ENCODE data around the gene RESF1. TPM values are rescaled to one million over a fixed set of nuclear protein-coding genes. Genes with fewer than 3 reads are reported as not detected.

The RESF1 gene
- total and polyA plus RNA-seq, 2 experiments from 2014 or later: 134 to 313 TPM

DNA sequence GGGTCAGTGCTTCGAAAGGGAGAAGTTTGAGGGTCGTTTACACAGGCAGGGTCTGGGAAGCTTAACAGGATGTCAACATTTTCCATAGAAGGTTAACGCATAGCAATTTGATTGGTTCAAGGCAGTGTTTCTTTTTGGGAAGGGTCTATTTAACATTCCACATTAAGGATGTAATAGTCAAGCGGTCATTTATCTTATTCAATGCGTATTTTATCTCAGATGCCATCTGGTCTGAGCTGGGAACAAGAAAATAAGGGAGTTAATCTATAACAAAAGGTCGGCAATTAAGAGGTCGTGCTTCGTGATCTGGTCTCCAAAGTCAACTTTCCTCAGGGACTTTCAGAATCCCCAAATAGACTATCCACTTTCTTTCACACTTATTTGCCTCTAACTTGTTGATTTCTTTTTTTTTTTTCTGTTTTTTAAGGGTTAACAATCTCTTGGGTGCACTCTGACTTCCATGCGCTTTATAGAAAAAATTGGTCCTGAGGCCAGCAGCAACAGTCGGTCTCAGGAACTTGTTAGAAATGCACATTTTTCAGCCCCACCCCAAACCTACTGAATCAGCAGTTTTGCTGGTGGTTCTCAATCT lies 550 bp upstream of the RESF1 start (continued):
- TF ChIP-seq, protein P1, sequence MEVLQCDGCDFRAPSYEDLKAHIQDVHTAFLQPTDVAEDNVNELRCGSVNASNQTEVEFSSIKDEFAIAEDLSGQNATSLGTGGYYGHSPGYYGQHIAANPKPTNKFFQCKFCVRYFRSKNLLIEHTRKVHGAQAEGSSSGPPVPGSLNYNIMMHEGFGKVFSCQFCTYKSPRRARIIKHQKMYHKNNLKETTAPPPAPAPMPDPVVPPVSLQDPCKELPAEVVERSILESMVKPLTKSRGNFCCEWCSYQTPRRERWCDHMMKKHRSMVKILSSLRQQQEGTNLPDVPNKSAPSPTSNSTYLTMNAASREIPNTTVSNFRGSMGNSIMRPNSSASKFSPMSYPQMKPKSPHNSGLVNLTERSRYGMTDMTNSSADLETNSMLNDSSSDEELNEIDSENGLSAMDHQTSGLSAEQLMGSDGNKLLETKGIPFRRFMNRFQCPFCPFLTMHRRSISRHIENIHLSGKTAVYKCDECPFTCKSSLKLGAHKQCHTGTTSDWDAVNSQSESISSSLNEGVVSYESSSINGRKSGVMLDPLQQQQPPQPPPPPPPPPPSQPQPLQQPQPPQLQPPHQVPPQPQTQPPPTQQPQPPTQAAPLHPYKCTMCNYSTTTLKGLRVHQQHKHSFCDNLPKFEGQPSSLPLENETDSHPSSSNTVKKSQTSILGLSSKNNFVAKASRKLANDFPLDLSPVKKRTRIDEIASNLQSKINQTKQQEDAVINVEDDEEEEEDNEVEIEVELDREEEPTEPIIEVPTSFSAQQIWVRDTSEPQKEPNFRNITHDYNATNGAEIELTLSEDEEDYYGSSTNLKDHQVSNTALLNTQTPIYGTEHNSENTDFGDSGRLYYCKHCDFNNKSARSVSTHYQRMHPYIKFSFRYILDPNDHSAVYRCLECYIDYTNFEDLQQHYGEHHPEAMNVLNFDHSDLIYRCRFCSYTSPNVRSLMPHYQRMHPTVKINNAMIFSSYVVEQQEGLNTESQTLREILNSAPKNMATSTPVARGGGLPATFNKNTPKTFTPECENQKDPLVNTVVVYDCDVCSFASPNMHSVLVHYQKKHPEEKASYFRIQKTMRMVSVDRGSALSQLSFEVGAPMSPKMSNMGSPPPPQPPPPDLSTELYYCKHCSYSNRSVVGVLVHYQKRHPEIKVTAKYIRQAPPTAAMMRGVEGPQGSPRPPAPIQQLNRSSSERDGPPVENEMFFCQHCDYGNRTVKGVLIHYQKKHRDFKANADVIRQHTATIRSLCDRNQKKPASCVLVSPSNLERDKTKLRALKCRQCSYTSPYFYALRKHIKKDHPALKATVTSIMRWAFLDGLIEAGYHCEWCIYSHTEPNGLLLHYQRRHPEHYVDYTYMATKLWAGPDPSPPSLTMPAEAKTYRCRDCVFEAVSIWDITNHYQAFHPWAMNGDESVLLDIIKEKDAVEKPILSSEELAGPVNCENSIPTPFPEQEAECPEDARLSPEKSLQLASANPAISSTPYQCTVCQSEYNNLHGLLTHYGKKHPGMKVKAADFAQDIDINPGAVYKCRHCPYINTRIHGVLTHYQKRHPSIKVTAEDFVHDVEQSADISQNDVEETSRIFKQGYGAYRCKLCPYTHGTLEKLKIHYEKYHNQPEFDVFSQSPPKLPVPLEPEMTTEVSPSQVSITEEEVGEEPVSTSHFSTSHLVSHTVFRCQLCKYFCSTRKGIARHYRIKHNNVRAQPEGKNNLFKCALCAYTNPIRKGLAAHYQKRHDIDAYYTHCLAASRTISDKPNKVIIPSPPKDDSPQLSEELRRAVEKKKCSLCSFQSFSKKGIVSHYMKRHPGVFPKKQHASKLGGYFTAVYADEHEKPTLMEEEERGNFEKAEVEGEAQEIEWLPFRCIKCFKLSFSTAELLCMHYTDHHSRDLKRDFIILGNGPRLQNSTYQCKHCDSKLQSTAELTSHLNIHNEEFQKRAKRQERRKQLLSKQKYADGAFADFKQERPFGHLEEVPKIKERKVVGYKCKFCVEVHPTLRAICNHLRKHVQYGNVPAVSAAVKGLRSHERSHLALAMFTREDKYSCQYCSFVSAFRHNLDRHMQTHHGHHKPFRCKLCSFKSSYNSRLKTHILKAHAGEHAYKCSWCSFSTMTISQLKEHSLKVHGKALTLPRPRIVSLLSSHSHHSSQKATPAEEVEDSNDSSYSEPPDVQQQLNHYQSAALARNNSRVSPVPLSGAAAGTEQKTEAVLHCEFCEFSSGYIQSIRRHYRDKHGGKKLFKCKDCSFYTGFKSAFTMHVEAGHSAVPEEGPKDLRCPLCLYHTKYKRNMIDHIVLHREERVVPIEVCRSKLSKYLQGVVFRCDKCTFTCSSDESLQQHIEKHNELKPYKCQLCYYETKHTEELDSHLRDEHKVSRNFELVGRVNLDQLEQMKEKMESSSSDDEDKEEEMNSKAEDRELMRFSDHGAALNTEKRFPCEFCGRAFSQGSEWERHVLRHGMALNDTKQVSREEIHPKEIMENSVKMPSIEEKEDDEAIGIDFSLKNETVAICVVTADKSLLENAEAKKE (CRISPR knock-in tag; IDR thresholded peaks at IDR 0.05): no peak

DNA sequence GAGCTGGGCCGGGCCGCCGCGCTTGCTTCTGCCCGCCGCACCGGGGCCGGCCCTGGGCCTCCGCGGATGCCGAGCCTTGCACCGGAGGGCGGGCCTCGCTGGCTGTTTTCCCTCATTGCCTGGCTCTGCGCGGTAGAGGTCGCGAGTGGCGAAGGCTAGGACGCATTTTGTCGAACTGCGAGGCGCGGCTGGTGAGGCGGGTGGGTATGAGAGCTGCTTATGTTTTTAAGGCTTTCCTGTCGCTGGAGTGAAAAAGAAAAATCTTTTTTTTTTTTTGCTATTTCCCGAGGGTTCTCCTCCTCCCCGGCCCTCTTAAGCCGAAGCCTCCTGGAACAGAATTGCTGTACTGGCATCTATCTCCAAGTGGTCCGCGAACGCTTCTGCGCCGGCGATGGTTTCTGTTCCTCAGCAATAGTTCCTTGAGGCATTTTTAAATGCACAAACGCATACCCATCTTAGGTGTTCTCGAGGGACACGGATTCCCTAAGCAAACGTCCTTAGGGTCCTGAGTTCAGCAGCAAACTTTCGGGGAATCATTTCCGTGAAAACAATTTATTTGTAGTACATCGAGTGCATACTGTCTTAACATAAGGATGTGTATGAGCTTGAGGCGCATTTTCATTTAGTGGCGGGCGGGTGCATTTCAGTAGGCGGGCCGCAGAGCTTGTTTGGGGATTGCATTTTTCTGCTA lies 631 bp downstream of the RESF1 start:
- Histone ChIP-seq H3K27me3 (ENCODE audit: insufficient read depth) (no peaks in the 10 kb centered on the region), H3K79me2 (replicated peaks; ENCODE audit: insufficient read depth) (peaks cover 53% of the 10 kb centered on the region), H2AFZ (no peak overlapping the region), H3K4me3 (peak overlapping the region; percentile 92), H3K4me2 (peak overlapping the region; percentile 90), H3F3A (replicated peaks; ENCODE audit: low read depth) (peaks cover 13% of the 10 kb centered on the region), H3K9me2 (ENCODE audit: insufficient read depth) (peaks cover 3% of the 10 kb centered on the region; the same call in 1 of the 2 replicates), H4K20me1 (replicated peaks; ENCODE audit: insufficient read depth) (peaks cover 17% of the 10 kb centered on the region), H3K4me1 (ENCODE audit: insufficient read depth) (peaks cover 33% of the 10 kb centered on the region), H3K36me3 (ENCODE audit: insufficient read depth) (peaks cover 24% of the 10 kb centered on the region), H3K27ac (ENCODE audit: low read depth) (peak overlapping the region; percentile 77)
- Mint-ChIP-seq H3K27me3 (ENCODE audit: insufficient read depth, low read depth, poor library complexity) (peaks cover 5% of the 10 kb centered on the region), H3K9me3 (peaks cover 24% of the 10 kb centered on the region), H3K4me1 (peaks cover 37% of the 10 kb centered on the region), H3K36me3 (ENCODE audit: low read depth) (peaks cover 52% of the 10 kb centered on the region), H3K27ac (peak overlapping the region; percentile 87), H3K4me3 (peak overlapping the region; percentile 86)
- DNase-seq (ENCODE audit: low spot score) (peak; percentile 37), ATAC-seq (no peak; the same call in 2 of the 3 replicates)
- TF ChIP-seq CREB1 (CRISPR knock-in tag; IDR thresholded peaks at IDR 0.05; ENCODE audit: low read depth): no peak
- TF ChIP-seq EZH2 (IDR thresholded peaks at IDR 0.05; ENCODE audit: low read depth, unreplicated experiment): no peak
- no peak for TF ChIP-seq ZNF114 (CRISPR knock-in tag; IDR thresholded peaks at IDR 0.05)
- no peak for TF ChIP-seq POLR2AphosphoS5 (IDR thresholded peaks at IDR 0.05; ENCODE audit: low read depth)
- no peak for TF ChIP-seq NANOG (IDR thresholded peaks at IDR 0.05; ENCODE audit: borderline replicate concordance)
- TF ChIP-seq, protein P2, sequence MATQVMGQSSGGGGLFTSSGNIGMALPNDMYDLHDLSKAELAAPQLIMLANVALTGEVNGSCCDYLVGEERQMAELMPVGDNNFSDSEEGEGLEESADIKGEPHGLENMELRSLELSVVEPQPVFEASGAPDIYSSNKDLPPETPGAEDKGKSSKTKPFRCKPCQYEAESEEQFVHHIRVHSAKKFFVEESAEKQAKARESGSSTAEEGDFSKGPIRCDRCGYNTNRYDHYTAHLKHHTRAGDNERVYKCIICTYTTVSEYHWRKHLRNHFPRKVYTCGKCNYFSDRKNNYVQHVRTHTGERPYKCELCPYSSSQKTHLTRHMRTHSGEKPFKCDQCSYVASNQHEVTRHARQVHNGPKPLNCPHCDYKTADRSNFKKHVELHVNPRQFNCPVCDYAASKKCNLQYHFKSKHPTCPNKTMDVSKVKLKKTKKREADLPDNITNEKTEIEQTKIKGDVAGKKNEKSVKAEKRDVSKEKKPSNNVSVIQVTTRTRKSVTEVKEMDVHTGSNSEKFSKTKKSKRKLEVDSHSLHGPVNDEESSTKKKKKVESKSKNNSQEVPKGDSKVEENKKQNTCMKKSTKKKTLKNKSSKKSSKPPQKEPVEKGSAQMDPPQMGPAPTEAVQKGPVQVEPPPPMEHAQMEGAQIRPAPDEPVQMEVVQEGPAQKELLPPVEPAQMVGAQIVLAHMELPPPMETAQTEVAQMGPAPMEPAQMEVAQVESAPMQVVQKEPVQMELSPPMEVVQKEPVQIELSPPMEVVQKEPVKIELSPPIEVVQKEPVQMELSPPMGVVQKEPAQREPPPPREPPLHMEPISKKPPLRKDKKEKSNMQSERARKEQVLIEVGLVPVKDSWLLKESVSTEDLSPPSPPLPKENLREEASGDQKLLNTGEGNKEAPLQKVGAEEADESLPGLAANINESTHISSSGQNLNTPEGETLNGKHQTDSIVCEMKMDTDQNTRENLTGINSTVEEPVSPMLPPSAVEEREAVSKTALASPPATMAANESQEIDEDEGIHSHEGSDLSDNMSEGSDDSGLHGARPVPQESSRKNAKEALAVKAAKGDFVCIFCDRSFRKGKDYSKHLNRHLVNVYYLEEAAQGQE (IDR thresholded peaks at IDR 0.05; ENCODE audit: unreplicated experiment): no peak
- TF ChIP-seq, protein P3, sequence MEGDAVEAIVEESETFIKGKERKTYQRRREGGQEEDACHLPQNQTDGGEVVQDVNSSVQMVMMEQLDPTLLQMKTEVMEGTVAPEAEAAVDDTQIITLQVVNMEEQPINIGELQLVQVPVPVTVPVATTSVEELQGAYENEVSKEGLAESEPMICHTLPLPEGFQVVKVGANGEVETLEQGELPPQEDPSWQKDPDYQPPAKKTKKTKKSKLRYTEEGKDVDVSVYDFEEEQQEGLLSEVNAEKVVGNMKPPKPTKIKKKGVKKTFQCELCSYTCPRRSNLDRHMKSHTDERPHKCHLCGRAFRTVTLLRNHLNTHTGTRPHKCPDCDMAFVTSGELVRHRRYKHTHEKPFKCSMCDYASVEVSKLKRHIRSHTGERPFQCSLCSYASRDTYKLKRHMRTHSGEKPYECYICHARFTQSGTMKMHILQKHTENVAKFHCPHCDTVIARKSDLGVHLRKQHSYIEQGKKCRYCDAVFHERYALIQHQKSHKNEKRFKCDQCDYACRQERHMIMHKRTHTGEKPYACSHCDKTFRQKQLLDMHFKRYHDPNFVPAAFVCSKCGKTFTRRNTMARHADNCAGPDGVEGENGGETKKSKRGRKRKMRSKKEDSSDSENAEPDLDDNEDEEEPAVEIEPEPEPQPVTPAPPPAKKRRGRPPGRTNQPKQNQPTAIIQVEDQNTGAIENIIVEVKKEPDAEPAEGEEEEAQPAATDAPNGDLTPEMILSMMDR (conservative IDR thresholded peaks at IDR 0.05; ENCODE audit: low read depth in 2 of 2): no peak
- TF ChIP-seq STAT1 (IDR thresholded peaks at IDR 0.05; ENCODE audit: unreplicated experiment): no peak
- no peak for TF ChIP-seq JUNB (IDR thresholded peaks at IDR 0.05; ENCODE audit: unreplicated experiment)
- TF ChIP-seq EZH2phosphoT487 (IDR thresholded peaks at IDR 0.05; ENCODE audit: unreplicated experiment): no peak
- TF ChIP-seq, protein P4, sequence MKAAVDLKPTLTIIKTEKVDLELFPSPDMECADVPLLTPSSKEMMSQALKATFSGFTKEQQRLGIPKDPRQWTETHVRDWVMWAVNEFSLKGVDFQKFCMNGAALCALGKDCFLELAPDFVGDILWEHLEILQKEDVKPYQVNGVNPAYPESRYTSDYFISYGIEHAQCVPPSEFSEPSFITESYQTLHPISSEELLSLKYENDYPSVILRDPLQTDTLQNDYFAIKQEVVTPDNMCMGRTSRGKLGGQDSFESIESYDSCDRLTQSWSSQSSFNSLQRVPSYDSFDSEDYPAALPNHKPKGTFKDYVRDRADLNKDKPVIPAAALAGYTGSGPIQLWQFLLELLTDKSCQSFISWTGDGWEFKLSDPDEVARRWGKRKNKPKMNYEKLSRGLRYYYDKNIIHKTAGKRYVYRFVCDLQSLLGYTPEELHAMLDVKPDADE (IDR thresholded peaks at IDR 0.05): no peak

All from GM23338 (cell line).